Measurements from ENCODE around the gene MCF2L.

Gene MCF2L

GRCh38 chr13:112951674-112952371 is 17.2 kb upstream of the MCF2L start:
- DNase-seq (ENCODE audit: low read depth) = no peak

GRCh38 chr13:112952759-112953551 is 16.1 kb upstream of the MCF2L start:
- DNase-seq (ENCODE audit: low read depth) = no peak

- DNase-seq (ENCODE audit: low read depth) = no peak
Measured at GRCh38 chr13:112953591-112954487, 15.2 kb upstream of the MCF2L start.

DNA sequence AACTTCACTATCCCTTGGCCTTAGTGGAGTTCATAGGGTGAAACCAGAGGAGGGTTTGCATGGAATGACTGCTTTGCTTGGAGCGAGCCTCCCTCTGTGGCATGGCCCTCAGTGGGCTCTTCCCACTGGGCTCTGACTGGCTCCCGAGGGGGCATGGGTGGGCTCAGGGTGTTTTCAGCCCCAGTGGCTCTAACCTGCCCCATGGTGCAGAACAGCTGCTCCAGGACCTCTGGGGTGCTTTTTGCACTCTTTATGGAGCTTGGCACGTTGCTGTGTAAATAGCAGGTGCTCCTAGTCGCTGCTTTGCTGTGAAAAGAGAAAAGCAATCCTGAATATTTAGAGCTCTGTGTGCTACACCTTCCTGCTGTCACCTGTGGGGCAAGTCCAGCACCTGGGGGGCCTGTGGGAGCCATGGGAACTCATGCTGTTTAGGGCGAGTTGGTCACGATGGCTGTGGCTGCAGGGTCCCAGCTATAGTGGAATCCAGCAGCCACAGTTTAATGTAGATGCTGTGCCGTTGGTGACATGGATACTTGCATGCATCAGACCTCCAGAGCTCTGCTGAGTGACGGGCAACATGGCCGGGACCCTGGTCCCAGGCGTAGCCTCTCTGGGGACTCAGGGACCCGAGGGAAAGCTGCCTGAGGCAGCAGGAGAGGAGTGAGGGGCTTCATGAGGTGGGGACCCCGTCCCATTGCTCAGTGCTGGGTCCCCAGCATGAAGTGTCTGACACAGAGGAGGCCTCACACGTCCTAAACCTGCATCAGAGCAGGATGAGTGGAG is 14.3 kb upstream of the MCF2L start:
- DNase-seq (ENCODE audit: low read depth) = no peak

DNA sequence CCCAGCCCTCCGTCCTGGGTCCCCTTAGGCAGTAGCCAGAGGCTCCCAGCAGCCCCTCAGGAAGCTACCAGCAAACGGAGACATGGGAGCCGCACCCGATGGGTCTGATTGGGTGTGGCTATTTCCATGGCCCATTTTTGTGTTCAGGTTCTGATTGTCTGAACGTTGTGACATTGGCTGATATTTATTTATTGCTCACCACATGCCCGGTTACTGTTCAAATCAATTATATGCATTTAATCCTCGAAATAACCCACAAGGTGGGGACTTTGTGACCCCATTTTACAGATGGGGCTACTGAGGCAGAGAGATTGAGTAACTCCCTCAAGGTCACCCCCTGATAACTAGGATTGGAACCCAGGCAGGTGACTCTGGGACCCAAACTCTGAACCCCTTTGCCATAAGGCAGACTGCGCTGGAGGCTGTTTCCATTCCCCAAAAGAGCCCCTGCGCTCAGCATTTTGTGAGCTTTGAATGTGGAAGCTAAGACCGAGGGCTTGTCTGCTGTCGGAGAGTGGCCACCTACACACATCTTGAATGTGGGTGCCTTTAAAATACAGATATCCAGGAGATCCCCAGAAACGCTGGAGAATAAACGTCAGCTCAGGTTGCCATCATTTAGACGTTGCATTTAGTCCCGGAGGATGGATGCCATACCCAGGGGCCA is 13.6 kb upstream of the MCF2L start:
- DNase-seq (ENCODE audit: low read depth) = no peak

- DNase-seq (ENCODE audit: low read depth) = no peak
Measured at GRCh38 chr13:112955956-112956355, 13.1 kb upstream of the MCF2L start.

- DNase-seq (ENCODE audit: low read depth) = no peak
Measured at GRCh38 chr13:112956571-112957294, 12.3 kb upstream of the MCF2L start.

DNA sequence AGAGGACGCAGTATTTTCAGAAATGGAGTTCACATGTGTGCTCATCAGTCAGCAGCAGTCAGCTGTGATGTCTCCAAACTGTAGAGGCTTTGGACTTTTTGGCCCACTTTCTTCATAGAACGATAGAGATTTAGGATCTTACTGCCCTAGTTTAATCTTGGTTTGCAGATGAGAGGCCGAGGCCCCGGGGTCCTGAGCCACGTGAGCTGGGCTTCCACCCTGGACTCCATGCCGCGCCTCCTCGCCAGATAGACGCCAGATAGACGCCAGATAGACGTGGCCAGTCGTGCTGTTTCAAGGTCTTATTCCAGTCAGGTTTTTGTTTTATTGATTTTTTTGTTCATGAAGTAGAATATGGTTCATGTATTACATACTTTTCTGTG is 11.7 kb upstream of the MCF2L start:
- DNase-seq (ENCODE audit: low read depth) = no peak

DNA sequence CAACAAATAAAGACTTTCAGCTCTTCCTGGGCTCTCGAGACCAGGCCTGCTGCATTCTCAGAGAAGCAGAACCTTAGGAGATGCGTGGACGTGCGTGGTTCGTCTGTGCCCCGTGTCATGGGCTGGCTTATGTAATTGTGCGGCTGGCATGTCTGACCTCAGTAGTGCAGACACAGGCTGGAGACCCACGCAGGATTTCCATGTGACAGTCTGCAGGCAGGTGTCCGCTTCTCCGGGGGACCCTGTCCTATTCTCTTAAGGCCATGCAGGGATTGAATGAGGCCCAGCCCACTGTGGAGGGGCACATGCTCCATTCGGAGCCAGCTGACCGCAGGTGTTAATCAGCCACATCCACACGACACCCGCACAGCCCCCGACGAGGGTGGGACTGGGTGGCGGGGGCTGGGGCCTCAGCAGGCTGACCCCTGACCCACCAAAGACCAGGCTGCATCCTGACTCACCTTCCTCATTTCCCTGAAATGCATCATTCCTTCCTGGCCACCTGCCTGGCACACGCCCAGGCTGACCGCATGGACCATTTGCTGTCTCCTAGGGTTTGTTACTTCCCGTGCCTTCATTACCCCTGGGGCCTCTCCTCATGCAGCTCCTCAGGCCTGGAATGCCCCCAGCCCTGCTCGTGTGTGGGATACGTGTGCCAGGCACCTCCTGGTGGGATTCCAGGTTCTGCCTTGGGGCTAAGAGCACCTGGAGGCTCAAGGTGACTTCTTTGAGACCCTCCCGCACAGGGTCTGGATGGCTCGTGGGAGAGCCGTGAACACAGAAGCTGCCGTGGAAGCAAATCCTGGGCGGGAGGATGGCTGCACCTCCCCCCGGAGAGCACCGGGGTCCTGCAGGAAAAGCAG is 10.7 kb upstream of the MCF2L start:
- DNase-seq (ENCODE audit: low read depth) = no peak

GRCh38 chr13:112959206-112959605 is 9.8 kb upstream of the MCF2L start:
- DNase-seq (ENCODE audit: low read depth) = no peak

DNA sequence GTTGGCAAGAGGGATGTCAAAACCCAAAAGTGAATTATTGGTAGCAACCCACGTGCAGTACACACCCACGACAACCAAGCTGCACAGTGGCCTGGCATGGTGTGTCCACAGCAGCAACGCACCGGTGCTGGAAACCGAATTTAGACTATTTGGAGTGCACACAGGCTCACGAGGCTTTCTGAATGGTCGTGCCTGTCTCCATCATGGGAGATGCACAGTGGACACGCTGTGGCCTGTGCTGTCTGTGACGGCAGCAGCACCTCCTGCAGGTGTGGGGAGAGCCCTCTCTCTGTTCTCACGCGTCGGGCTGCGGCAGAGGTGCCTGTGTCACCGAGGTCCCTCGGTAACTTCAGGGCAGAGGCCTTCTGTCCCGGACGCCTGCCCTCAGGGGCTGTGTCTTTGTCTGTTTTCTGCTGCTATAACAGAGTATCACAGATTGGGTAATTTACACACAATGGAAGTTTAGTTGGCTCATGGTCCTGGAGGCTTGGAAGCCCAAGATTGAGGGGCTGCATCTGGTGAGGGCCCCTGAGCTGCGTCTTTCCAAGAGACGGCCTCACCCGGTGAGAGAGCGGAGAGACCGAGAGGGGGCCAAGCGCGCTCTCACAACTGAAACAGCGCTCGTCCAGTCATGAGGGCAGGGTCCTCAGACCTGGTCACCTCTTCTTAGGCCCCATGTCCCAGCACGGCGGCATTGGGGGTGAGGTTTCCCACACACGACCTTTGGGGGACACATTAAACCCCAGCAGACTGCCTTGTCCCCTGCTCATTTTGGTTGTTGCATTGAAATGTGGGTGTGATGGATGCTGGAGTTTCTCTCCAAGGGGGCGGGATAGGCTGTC is 9.1 kb upstream of the MCF2L start:
- no peak for DNase-seq (ENCODE audit: low read depth)

- no peak for DNase-seq (ENCODE audit: low read depth)
Measured at GRCh38 chr13:112960706-112961105, 8.3 kb upstream of the MCF2L start.

DNA sequence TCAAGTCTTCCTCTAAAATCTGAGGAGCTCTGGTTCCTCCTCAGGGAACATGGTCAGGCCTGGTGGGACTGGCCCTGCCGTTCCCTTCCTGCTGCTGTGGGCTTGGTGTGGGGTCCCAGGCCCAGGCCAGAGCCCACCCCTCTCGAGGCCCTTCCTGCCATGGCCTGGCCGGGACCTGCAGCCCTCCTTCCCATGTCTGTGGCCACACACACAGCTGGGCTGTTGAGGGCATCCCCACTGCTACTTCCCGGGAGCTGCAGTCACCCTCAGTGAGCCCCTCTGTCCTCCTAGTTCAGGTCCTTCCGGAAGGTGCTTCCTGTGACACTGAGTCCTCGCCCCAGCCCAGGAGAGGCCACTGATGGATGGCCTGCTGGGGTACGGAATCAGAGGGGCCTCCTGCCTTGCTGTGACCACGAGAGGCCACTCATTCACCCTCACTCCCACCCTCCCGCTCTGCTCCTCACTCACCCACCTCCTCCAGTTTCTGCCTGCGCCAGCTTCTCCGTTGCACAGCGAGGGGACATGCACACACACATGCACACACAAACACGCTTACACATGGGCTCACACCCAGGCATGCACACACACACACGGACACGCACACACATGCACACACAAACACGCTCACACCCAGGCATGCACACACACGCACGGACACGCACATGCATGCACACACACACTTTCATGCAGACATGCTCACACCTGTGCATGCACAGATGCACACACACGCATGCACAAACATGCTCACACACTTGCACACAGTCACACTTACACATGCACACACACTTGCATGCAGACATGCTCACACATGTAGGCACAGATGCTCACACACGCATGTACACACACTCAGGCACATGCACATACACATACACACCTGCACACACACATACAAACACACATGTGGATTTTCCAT is 7.3 kb upstream of the MCF2L start:
- no peak for DNase-seq (ENCODE audit: low read depth)

DNA sequence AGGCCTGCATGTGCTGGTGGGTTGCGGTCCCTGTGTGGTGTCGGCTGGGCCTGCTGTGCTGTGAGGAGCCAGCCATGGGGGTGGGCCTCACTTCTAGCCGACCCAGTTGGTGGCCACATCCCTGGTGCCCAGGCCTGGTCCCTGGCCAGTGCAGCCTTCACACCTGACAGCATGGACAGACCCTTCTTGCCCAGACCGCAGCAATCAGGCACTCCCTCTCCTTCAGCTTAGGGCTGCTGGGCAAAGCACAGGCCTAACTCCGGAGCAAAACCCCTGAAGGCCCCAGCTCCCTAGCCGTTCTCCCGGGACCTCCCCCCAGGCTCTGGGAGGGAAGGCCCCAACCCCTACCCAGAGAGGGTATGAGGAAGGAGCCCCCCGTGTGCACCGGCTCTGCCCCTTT is 6.6 kb upstream of the MCF2L start:
- no peak for DNase-seq (ENCODE audit: low read depth)

DNA sequence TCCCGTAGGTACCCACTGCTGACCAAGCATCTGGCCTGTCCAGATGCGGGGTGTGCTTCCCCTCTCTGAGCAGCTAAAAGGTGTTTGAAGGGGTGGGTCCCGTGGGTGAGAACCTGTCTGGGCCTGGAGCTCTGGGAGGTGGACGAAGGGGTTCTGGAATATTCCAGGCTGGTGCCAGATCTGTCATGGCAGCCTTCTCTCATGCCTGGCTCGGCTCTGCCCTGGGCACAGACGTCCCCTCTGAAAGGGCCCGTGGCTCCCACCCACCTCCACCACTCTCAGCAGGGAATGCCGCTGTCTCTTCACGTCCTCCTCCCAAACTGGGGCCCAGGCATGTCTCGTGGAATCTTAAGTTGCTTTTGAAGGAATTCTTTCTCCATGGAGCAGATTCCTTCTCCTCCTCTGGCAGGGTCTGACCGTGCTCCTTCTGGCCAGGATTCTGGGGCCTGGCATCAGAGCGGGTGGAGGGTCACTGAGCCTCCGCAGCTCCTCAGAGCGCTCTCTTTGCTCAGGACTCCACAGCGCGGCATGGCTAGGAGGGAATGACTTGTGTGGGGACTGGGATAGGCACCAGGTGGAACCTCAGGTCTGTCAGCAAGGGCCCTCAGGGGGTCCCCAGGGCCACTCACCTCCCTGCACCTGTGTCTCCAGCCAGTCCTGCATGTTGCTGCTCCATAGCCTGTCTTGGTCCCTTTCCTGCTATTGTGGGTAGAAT is 5.9 kb upstream of the MCF2L start:
- DNase-seq (ENCODE audit: low read depth) = no peak

GRCh38 chr13:112963641-112964040 is 5.4 kb upstream of the MCF2L start:
- DNase-seq (ENCODE audit: low read depth) = no peak

- DNase-seq (ENCODE audit: low read depth) = no peak
Measured at GRCh38 chr13:112964971-112965492, 4.0 kb upstream of the MCF2L start.
